ENCODE measurements around the gene CAPZA1. TPM values are rescaled to one million over a fixed set of nuclear protein-coding genes. Genes with fewer than 3 reads are reported as not detected.
A peak's percentile ranks its signal among the peaks of the same experiment; 100 is the strongest.

The CAPZA1 gene
- total RNA-seq, 4 donors from 2014 or later: 116 to 181 (median 179) TPM

DNA sequence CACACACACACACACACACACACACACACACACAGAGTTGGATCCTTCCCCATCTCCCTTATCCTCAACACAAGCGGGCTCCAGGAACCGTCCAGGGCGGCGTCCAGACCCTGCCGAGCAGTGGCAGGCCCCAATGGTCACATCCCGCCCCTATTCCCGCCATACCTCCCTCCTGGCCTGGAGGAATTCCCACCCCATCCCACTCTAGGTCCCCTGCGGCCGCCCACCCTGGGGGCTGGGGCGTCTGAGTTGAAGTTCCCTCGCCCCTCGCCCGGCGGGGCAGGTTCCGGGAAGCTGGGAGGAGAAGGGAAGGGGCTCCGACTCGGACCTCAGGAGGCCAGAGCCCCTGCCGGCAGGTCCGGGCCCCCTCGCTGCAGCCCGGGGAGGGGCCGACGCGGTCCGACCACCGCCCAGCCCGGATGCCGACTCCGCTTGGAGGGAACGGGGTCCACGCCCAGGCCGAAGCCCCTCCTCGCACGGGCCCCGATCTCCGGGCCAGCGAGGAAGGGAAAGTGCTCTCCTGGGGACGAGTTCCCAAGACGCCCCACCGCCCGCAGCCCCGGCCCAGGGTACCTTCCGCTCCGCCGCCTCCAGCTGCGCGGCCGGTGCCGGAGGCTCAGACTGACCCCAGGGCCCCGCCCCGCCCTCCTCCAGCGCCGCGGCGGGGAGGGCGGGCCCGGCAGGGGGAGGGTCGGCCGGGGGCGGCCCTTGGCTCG is 87.0 kb downstream of the CAPZA1 start, which contains the start of gene RHOC:
RHOC (minus strand) TSS at position 623 of the 716 bp plus-strand sequence. CDS start 3,328 bp downstream, outside the sequence.
- Histone ChIP-seq H3K27me3 (no peaks in the 10 kb centered on the region), H3K27ac (peak within 1 kb of the TSS; percentile 84 to 100 (median 92)), H3K9me3 (no peaks in the 10 kb centered on the region), H3K4me3 (peak within 1 kb of the TSS; percentile 73 to 99 (median 76)), H3K36me3 (peaks cover 0 to 23% (median 0%) of the 10 kb centered on the region in 3 donors), H3K4me1 (peaks cover 1 to 46% (median 7%) of the 10 kb centered on the region in 4 donors)
- DNase-seq: peak; percentile 60 to 87 (median 87)
- peak; percentile 87 to 90 for TF ChIP-seq POLR2A (IDR thresholded peaks at IDR 0.05)
- TF ChIP-seq, protein P1, sequence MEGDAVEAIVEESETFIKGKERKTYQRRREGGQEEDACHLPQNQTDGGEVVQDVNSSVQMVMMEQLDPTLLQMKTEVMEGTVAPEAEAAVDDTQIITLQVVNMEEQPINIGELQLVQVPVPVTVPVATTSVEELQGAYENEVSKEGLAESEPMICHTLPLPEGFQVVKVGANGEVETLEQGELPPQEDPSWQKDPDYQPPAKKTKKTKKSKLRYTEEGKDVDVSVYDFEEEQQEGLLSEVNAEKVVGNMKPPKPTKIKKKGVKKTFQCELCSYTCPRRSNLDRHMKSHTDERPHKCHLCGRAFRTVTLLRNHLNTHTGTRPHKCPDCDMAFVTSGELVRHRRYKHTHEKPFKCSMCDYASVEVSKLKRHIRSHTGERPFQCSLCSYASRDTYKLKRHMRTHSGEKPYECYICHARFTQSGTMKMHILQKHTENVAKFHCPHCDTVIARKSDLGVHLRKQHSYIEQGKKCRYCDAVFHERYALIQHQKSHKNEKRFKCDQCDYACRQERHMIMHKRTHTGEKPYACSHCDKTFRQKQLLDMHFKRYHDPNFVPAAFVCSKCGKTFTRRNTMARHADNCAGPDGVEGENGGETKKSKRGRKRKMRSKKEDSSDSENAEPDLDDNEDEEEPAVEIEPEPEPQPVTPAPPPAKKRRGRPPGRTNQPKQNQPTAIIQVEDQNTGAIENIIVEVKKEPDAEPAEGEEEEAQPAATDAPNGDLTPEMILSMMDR (IDR thresholded peaks at IDR 0.05): no peak

DNA sequence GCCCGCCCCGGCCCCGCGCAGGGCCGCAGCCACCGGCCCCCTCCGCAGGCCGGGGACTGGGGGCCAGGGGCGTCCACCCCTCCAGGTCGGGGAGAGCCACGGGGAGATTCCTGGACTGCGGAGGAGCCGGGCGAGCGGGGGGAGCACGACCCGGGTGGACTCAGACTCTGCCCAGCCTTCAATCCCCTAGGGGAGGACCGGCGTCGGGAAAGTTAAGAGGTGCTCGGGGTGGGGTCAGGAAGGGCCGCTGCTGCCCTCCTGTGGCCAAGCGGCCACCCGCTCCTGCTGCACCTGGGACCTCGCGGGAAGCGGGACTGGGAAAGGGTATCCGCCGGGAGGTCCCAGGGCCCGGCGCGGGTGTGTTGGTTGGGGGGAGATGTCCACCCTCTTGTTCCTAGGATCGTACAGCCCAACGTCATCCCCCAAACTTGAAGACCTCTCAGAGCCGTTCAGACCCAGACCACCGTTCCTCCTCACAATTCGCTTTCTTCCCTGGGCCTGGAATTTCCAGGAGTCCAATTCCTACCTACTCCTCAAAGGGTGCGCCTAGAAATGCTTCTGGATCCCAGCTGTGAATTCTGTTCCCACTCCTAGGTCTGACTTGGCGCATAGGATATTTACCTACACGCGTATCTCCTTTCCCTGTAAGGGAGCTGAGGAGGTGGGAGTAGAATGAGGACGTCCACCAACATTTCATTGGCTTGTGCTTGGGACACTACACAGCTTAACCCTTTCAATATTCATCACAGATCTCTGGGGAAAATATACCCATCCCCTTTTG is 87.8 kb downstream of the CAPZA1 start:
- no peaks in the 10 kb centered on the region for H3K9me3 ChIP-seq
- TF ChIP-seq, protein P1 (IDR thresholded peaks at IDR 0.05): peak; percentile 77 to 94 (median 92)
- no peak for TF ChIP-seq POLR2A (IDR thresholded peaks at IDR 0.05)
- H3K27ac ChIP-seq: peak overlapping the region; percentile 84 to 100 (median 92)
- H3K4me3 ChIP-seq: peak overlapping the region; percentile 73 to 99 (median 76)
- H3K27me3 ChIP-seq: no peaks in the 10 kb centered on the region
- peaks cover 0 to 39% (median 5%) of the 10 kb centered on the region in 4 donors for H3K4me1 ChIP-seq
- peaks cover 0 to 15% (median 0%) of the 10 kb centered on the region in 3 donors for H3K36me3 ChIP-seq
- peak; percentile 79 to 94 (median 93) for DNase-seq

DNA sequence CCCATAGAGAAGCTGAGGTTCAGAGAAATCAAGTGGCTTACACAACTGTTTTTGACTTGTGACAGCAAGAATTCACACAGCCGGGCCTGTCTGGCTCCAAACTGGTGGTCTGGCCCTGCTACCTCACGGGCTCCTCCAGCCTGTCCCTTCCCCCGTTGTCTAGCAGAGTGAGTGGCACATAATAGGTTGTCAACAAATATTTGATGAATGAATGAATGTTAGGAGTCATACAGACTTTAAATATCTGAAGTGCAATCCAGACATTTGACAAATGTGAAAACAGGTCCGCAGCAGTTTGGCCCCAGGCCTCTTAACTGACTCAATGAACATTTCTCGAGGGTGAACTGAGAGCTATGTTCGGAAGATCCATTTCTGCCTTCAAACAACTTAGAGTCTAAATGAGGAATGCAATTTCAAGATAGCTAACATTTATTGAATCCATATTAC is 88.4 kb downstream of the CAPZA1 start:
- H3K4me3 ChIP-seq: no peak overlapping the region
- TF ChIP-seq, protein P1 (IDR thresholded peaks at IDR 0.05): no peak
- no peak for TF ChIP-seq POLR2A (IDR thresholded peaks at IDR 0.05)
- DNase-seq: no peak
- no peaks in the 10 kb centered on the region for H3K27me3 ChIP-seq
- no peaks in the 10 kb centered on the region for H3K9me3 ChIP-seq
- peaks cover 0 to 9% (median 0%) of the 10 kb centered on the region in 3 donors for H3K36me3 ChIP-seq
- H3K27ac ChIP-seq: peak overlapping the region in 1 of 4 donors; percentile 93
- H3K4me1 ChIP-seq: peaks cover 0 to 32% (median 5%) of the 10 kb centered on the region in 4 donors

DNA sequence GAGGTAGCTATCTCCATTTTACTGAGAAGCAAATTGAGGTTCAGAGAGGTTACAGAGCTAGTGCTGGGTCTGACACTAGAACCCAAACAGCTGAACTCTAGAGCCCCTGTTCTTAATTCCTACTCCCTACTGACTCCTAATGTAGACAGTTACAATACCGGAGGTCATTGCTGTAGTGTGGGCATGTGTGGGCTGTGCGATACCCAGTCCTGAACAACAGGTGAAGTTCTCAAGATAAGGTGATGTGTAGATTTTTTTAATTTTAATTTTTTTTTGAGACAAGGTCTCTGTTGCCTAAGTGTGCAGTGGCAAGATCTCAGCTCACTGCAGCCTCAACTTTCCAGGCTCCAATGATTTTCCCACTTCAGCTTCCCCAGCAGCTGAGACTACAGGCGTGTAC is 88.9 kb downstream of the CAPZA1 start:
- Histone ChIP-seq H3K27ac (no peak overlapping the region), H3K4me3 (no peak overlapping the region), H3K4me1 (peaks cover 0 to 28% (median 5%) of the 10 kb centered on the region in 4 donors), H3K9me3 (no peaks in the 10 kb centered on the region), H3K36me3 (peaks cover 0 to 5% (median 0%) of the 10 kb centered on the region in 3 donors), H3K27me3 (no peaks in the 10 kb centered on the region)
- no peak for DNase-seq
- TF ChIP-seq POLR2A (IDR thresholded peaks at IDR 0.05): no peak
- TF ChIP-seq, protein P1 (IDR thresholded peaks at IDR 0.05): no peak

DNA sequence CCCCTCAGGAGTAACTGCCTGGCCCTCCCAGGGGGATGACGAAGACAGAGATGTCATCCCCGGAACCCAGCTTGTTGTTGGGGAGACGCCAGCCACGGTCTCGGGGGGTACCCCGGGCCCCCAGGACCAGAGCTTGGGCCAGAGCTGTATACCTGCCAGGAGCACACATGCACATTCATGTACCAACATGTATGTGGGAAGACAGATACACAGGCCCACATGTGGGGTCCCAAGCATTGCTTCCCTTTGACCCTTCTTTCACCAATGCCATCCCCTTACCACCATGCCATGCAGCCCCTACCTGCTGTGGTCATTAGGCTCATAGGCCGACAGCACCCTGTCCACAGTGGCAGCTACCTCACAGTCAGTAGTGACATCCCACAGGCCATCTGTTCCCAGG is 90.5 kb downstream of the CAPZA1 start:
- Histone ChIP-seq H3K27me3 (no peaks in the 10 kb centered on the region), H3K4me3 (no peak overlapping the region), H3K36me3 (no peaks in the 10 kb centered on the region), H3K27ac (no peak overlapping the region), H3K4me1 (peaks cover 0 to 25% (median 11%) of the 10 kb centered on the region in 4 donors), H3K9me3 (no peaks in the 10 kb centered on the region)
- TF ChIP-seq POLR2A (IDR thresholded peaks at IDR 0.05): no peak
- TF ChIP-seq, protein P1 (IDR thresholded peaks at IDR 0.05): no peak
- no peak for DNase-seq

Data from Peyer's patch (tissue), 4 donors.